Measurements from ENCODE around the gene FIGNL2.

Gene FIGNL2

GRCh38 chr12:51852404-51853137 is 4.1 kb upstream of the FIGNL2 start:
- no peak for DNase-seq

GRCh38 chr12:51851413-51852124 is 3.1 kb upstream of the FIGNL2 start:
- DNase-seq: peak; percentile 7

GRCh38 chr12:51850965-51851299 is 2.4 kb upstream of the FIGNL2 start:
- no peak for DNase-seq

GRCh38 chr12:51850081-51850964 is 1.8 kb upstream of the FIGNL2 start:
- DNase-seq: no peak

GRCh38 chr12:51848841-51849735 is 570 bp upstream of the FIGNL2 start:
- DNase-seq: no peak

- no peak for DNase-seq
Observed at GRCh38 chr12:51847643-51848325, 734 bp downstream of the FIGNL2 start.

GRCh38 chr12:51846911-51847642 is 1.4 kb downstream of the FIGNL2 start:
- DNase-seq: peak; percentile 23

GRCh38 chr12:51846271-51846691 is 2.2 kb downstream of the FIGNL2 start:
- no peak for DNase-seq

- DNase-seq: no peak
Observed at GRCh38 chr12:51845482-51845881, 3.0 kb downstream of the FIGNL2 start.

GRCh38 chr12:51844854-51845253 is 3.7 kb downstream of the FIGNL2 start:
- DNase-seq: no peak

- no peak for DNase-seq
Observed at GRCh38 chr12:51841727-51842126, 6.8 kb downstream of the FIGNL2 start.

- DNase-seq: no peak
Observed at GRCh38 chr12:51840966-51841365, 7.6 kb downstream of the FIGNL2 start.

GRCh38 chr12:51839310-51839947 is 9.1 kb downstream of the FIGNL2 start:
- no peak for DNase-seq

- no peak for DNase-seq
Observed at GRCh38 chr12:51838762-51839161, 9.8 kb downstream of the FIGNL2 start.

- DNase-seq: no peak
Observed at GRCh38 chr12:51838036-51838435, 10.5 kb downstream of the FIGNL2 start.

- DNase-seq: no peak
Observed at GRCh38 chr12:51837286-51837685, 11.2 kb downstream of the FIGNL2 start.

GRCh38 chr12:51836827-51837173 is 11.7 kb downstream of the FIGNL2 start:
- no peak for DNase-seq

GRCh38 chr12:51836041-51836826 is 12.3 kb downstream of the FIGNL2 start:
- DNase-seq: no peak

- no peak for DNase-seq
Observed at GRCh38 chr12:51834411-51834810, 14.1 kb downstream of the FIGNL2 start.

Data from NCI-H345 (cell line).